Kidney capillary endothelial cell (primary cell): ENCODE data around the gene TMEM63A.
"Not testable (repeated sequence)": the region's sequence is repeated elsewhere in the genome, so short reads cannot be mapped to it uniquely, and the experiment has no call there.

ENCODE experiments used
- DNase-seq: peaks from one replicate; pipeline ENCODE4 v3.0.0-alpha.2; 2018; ENCODE audit warnings: low spot score

Gene TMEM63A

GRCh38 chr1:225881959-225882693, at the start of gene TMEM63A:
Gene TMEM63A (minus strand): TSS chr1:225882380. CDS start chr1:225877580, 4,800 bp downstream.
- DNase-seq = peak; percentile 72

- no peak for DNase-seq
Observed at GRCh38 chr1:225931270-225932136, 49.3 kb upstream of the TMEM63A start.

- no peak for DNase-seq
Observed at GRCh38 chr1:225930566-225930965, 48.4 kb upstream of the TMEM63A start.

GRCh38 chr1:225929462-225929861, 47.3 kb upstream of the TMEM63A start:
- DNase-seq = not testable (repeated sequence)

GRCh38 chr1:225928186-225929175, 46.3 kb upstream of the TMEM63A start:
- DNase-seq = no peak

GRCh38 chr1:225926551-225927113, 44.5 kb upstream of the TMEM63A start:
- no peak for DNase-seq

- DNase-seq = peak; percentile 93
Observed at GRCh38 chr1:225923692-225924555, 41.7 kb upstream of the TMEM63A start, which contains the start of gene PYCR2. Gene PYCR2 (minus strand): TSS chr1:225924250. CDS start chr1:225924110, 140 bp downstream.

GRCh38 chr1:225923381-225923691, 41.2 kb upstream of the TMEM63A start:
- DNase-seq = no peak

GRCh38 chr1:225921734-225922709, 39.8 kb upstream of the TMEM63A start:
- no peak for DNase-seq

- peak; percentile 26 for DNase-seq
Observed at GRCh38 chr1:225919906-225920305, 37.7 kb upstream of the TMEM63A start.

GRCh38 chr1:225918280-225918679, 36.1 kb upstream of the TMEM63A start:
- DNase-seq = no peak

- DNase-seq = no peak
Observed at GRCh38 chr1:225917536-225917935, 35.4 kb upstream of the TMEM63A start.

GRCh38 chr1:225917101-225917500, 34.9 kb upstream of the TMEM63A start:
- no peak for DNase-seq

- no peak for DNase-seq
Observed at GRCh38 chr1:225915538-225915991, 33.4 kb upstream of the TMEM63A start.

- no peak for DNase-seq
Observed at GRCh38 chr1:225914947-225915346, 32.8 kb upstream of the TMEM63A start.

- no peak for DNase-seq
Observed at GRCh38 chr1:225914391-225914790, 32.2 kb upstream of the TMEM63A start.

- peak; percentile 54 for DNase-seq
Observed at GRCh38 chr1:225911191-225912130, 29.3 kb upstream of the TMEM63A start.

GRCh38 chr1:225909477-225909876, 27.3 kb upstream of the TMEM63A start:
- no peak for DNase-seq
